Measurements from ENCODE around the gene GPRC6A.

GPRC6A gene

GRCh38 chr6:116828983-116829382 is at the start of gene GPRC6A:
TSS of gene GPRC6A (minus strand) at chr6:116829083. CDS start at chr6:116829013, 70 bp downstream.
- no peaks in the 10 kb centered on the region for H3K9me3 ChIP-seq (ENCODE audit: low read depth, low read length)
- no peak within 1 kb of the TSS for H3K4me3 ChIP-seq
- no peak for TF ChIP-seq FOXP2 (optimal IDR thresholded peaks at IDR 0.05; ENCODE audit: control extremely low read depth, extremely low read length, insufficient read depth)
- TF ChIP-seq EZH2 (IDR thresholded peaks at IDR 0.05) = no peak
- no peak for TF ChIP-seq POLR2AphosphoS5 (IDR thresholded peaks at IDR 0.05; ENCODE audit: borderline replicate concordance, low read depth, low read length)
- no peak within 1 kb of the TSS for H3K27ac ChIP-seq
- H3K36me3 ChIP-seq (ENCODE audit: insufficient read depth, low read length) = no peaks in the 10 kb centered on the region
- DNase-seq (ENCODE audit: low read depth, low spot score) = no peak
- H3K9ac ChIP-seq (ENCODE audit: insufficient read length) = no peak within 1 kb of the TSS

GRCh38 chr6:116877743-116878142 is 48.9 kb upstream of the GPRC6A start:
- no peaks in the 10 kb centered on the region for H3K9me3 ChIP-seq (ENCODE audit: low read depth, low read length)
- TF ChIP-seq POLR2AphosphoS5 (IDR thresholded peaks at IDR 0.05; ENCODE audit: borderline replicate concordance, low read depth, low read length) (no peak), EZH2 (IDR thresholded peaks at IDR 0.05) (no peak), FOXP2 (optimal IDR thresholded peaks at IDR 0.05; ENCODE audit: control extremely low read depth, extremely low read length, insufficient read depth) (no peak)
- DNase-seq (ENCODE audit: low read depth, low spot score) = no peak
- H3K36me3 ChIP-seq (ENCODE audit: insufficient read depth, low read length) = no peaks in the 10 kb centered on the region
- no peak overlapping the region for H3K9ac ChIP-seq (ENCODE audit: insufficient read length)
- no peak overlapping the region for H3K27ac ChIP-seq
- no peak overlapping the region for H3K4me3 ChIP-seq

GRCh38 chr6:116876635-116877611 is 48.0 kb upstream of the GPRC6A start, which contains the start of gene RFX6:
TSS of gene RFX6 (plus strand) at chr6:116877242. CDS start at chr6:116877276, 34 bp downstream.
- Histone ChIP-seq H3K36me3 (ENCODE audit: insufficient read depth, low read length) (no peaks in the 10 kb centered on the region), H3K4me3 (no peak within 1 kb of the TSS), H3K9me3 (ENCODE audit: low read depth, low read length) (no peaks in the 10 kb centered on the region), H3K27ac (no peak within 1 kb of the TSS), H3K9ac (ENCODE audit: insufficient read length) (no peak within 1 kb of the TSS)
- DNase-seq (ENCODE audit: low read depth, low spot score) = no peak
- TF ChIP-seq EZH2 (IDR thresholded peaks at IDR 0.05) = no peak
- TF ChIP-seq FOXP2 (optimal IDR thresholded peaks at IDR 0.05; ENCODE audit: control extremely low read depth, extremely low read length, insufficient read depth) = no peak
- TF ChIP-seq POLR2AphosphoS5 (IDR thresholded peaks at IDR 0.05; ENCODE audit: borderline replicate concordance, low read depth, low read length) = no peak

GRCh38 chr6:116876107-116876506 is 47.2 kb upstream of the GPRC6A start:
- H3K4me3 ChIP-seq = no peak overlapping the region
- no peak overlapping the region for H3K27ac ChIP-seq
- no peaks in the 10 kb centered on the region for H3K36me3 ChIP-seq (ENCODE audit: insufficient read depth, low read length)
- no peaks in the 10 kb centered on the region for H3K9me3 ChIP-seq (ENCODE audit: low read depth, low read length)
- DNase-seq (ENCODE audit: low read depth, low spot score) = no peak
- H3K9ac ChIP-seq (ENCODE audit: insufficient read length) = no peak overlapping the region
- TF ChIP-seq FOXP2 (optimal IDR thresholded peaks at IDR 0.05; ENCODE audit: control extremely low read depth, extremely low read length, insufficient read depth) (no peak), POLR2AphosphoS5 (IDR thresholded peaks at IDR 0.05; ENCODE audit: borderline replicate concordance, low read depth, low read length) (no peak)

DNA sequence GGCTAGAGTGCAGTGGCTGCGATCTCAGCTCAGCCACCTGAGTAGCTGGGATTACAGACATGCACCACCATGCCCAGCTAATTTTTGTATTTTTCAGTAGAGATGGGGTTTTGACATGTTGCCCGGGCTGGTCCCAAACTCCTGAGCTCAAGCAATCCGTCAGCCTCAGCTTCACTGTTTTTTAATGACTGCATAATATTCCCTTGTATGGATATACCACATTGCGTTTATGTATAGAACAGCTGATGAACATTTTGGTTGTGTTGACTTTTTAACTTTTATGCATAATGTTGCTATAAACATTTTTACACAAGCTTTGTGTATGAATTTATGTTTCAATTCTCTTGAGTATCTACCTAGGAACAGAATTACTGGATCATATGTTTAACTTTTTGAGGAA is 43.9 kb upstream of the GPRC6A start:
- DNase-seq (ENCODE audit: low read depth, low spot score) = no peak
- no peak overlapping the region for H3K9ac ChIP-seq (ENCODE audit: insufficient read length)
- no peak for TF ChIP-seq POLR2AphosphoS5 (IDR thresholded peaks at IDR 0.05; ENCODE audit: borderline replicate concordance, low read depth, low read length)
- TF ChIP-seq EZH2 (IDR thresholded peaks at IDR 0.05) = no peak
- TF ChIP-seq FOXP2 (optimal IDR thresholded peaks at IDR 0.05; ENCODE audit: control extremely low read depth, extremely low read length, insufficient read depth) = no peak
- no peak overlapping the region for H3K27ac ChIP-seq
- H3K4me3 ChIP-seq = no peak overlapping the region
- no peaks in the 10 kb centered on the region for H3K36me3 ChIP-seq (ENCODE audit: insufficient read depth, low read length)
- H3K9me3 ChIP-seq (ENCODE audit: low read depth, low read length) = no peaks in the 10 kb centered on the region

DNA sequence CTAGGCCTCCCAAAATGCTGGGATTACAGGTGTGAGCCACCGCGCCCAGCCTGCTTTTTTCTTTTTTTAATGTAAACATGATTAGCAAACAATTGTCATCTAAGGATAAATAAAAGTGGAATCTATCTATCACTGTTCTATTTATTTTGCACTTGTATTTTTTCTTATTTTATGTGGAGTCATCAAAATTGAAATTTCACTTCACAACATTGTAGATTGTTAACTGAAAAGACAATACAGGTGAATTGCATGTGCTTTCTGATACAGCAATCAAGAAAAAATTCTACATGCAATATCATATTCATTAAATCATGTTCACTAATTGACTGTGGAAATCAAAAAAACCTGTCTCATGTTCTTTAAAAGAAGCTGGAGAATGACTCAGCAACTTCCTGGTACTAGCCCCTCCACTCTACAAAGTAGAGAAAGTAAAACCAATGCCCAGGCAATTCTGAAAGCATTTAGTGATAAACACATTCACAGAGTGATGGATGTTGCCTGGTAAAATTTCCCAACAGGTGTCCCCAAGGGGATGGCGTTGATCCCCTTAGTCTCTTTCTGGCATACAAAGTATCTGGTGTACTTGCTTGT is 37.5 kb upstream of the GPRC6A start:
- no peak overlapping the region for H3K27ac ChIP-seq
- H3K36me3 ChIP-seq (ENCODE audit: insufficient read depth, low read length) = no peaks in the 10 kb centered on the region
- no peak overlapping the region for H3K4me3 ChIP-seq
- no peaks in the 10 kb centered on the region for H3K9me3 ChIP-seq (ENCODE audit: low read depth, low read length)
- TF ChIP-seq POLR2AphosphoS5 (IDR thresholded peaks at IDR 0.05; ENCODE audit: borderline replicate concordance, low read depth, low read length) = no peak
- no peak overlapping the region for H3K9ac ChIP-seq (ENCODE audit: insufficient read length)
- no peak for DNase-seq (ENCODE audit: low read depth, low spot score)

- Histone ChIP-seq H3K9ac (ENCODE audit: insufficient read length) (no peak overlapping the region), H3K27ac (no peak overlapping the region), H3K4me3 (no peak overlapping the region), H3K36me3 (ENCODE audit: insufficient read depth, low read length) (no peaks in the 10 kb centered on the region), H3K9me3 (ENCODE audit: low read depth, low read length) (no peaks in the 10 kb centered on the region)
- no peak for TF ChIP-seq EZH2 (IDR thresholded peaks at IDR 0.05)
- no peak for TF ChIP-seq POLR2AphosphoS5 (IDR thresholded peaks at IDR 0.05; ENCODE audit: borderline replicate concordance, low read depth, low read length)
- TF ChIP-seq FOXP2 (optimal IDR thresholded peaks at IDR 0.05; ENCODE audit: control extremely low read depth, extremely low read length, insufficient read depth) = no peak
- DNase-seq (ENCODE audit: low read depth, low spot score) = no peak
Measured at GRCh38 chr6:116859264-116859663, 30.4 kb upstream of the GPRC6A start.

DNA sequence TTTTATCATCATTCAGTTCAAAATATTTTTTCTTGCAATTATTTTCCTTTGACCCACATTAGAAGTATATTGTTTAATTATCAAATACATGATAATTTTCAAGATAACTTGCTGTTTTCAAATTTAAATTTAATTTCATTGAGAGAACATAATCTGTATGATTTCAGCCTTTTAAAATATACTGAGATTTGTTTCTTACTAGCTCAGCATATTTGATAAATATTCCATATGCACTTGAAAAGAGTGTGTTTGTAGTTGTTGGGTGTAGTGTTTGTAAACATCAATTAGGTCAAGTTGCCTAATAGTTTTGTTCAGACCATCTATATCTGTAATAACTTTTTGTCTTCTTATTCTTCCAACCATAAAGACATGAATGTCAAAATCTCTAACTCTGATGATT is 29.2 kb upstream of the GPRC6A start:
- Histone ChIP-seq H3K9me3 (ENCODE audit: low read depth, low read length) (no peaks in the 10 kb centered on the region), H3K27ac (no peak overlapping the region), H3K36me3 (ENCODE audit: insufficient read depth, low read length) (no peaks in the 10 kb centered on the region), H3K9ac (ENCODE audit: insufficient read length) (no peak overlapping the region), H3K4me3 (no peak overlapping the region)
- DNase-seq (ENCODE audit: low read depth, low spot score) = no peak
- TF ChIP-seq POLR2AphosphoS5 (IDR thresholded peaks at IDR 0.05; ENCODE audit: borderline replicate concordance, low read depth, low read length) (no peak), FOXP2 (optimal IDR thresholded peaks at IDR 0.05; ENCODE audit: control extremely low read depth, extremely low read length, insufficient read depth) (no peak), EZH2 (IDR thresholded peaks at IDR 0.05) (no peak)

All from SK-N-MC (cell line).